ENCODE measurements around the gene CTNNA3. TPM values are rescaled to one million over a fixed set of nuclear protein-coding genes. Genes with fewer than 3 reads are reported as not detected.

Gene CTNNA3
- total and polyA plus RNA-seq, 2 donors (not counting 3 experiments of a cell fraction or from before 2014, with no cell fraction given) = not detected

DNA sequence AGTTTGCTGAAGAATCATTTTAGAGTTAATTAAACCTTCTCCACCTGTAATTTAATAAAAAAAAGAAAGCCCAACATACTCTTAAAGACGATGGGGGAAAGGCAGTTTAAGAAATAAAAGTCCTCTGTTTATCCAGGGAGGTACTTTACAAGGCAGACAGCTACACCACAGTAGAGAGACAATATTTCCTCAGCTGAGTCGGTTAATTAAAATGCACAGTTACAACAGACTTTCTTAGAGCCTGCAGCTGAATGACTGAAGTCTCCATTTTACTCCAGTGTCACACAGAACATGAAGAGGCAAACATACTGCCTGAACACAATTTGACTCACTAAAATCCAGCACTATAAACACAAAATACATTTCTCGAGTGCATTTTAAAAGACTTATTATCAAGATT lies 755.0 kb downstream of the CTNNA3 start:
- dilution Hi-C loops (cut with MboI; ENCODE audit: extremely low pct_ligation_motif_present, low sequenced_read_pairs) (no loop called here), intact Hi-C loops (cut with micrococcal nuclease) (no loop called here)
- H3K4me1 ChIP-seq (ENCODE audit: control insufficient read depth, extremely low read depth, insufficient read depth, low read length) = no peaks in the 10 kb centered on the region
- no peak overlapping the region for H3K4me3 ChIP-seq (replicated peaks in 1 of 3; ENCODE audit: insufficient read depth in 1 of 3, low read depth in 1 of 3, low read length in 3 of 3)
- H3K27ac ChIP-seq (ENCODE audit: insufficient read depth, low read depth, low read length) = no peak overlapping the region
- no peaks in the 10 kb centered on the region for H3K79me2 ChIP-seq (ENCODE audit: control insufficient read depth, insufficient read depth, low read length)
- no peaks in the 10 kb centered on the region for H3K36me3 ChIP-seq (ENCODE audit: control insufficient read depth in 2 of 2, extremely low read depth in 1 of 2, insufficient read depth in 2 of 2, low read length in 2 of 2)
- no peak overlapping the region for H2AFZ ChIP-seq (ENCODE audit: low read depth, low read length)
- no peak overlapping the region for H3K9ac ChIP-seq (replicated peaks; ENCODE audit: extremely low read depth, insufficient read depth, low read length)
- no peak overlapping the region for H3K4me2 ChIP-seq (ENCODE audit: insufficient read depth, low read length)
- no TSS peak for BruUV-seq (replicated peaks)
- H3K9me3 ChIP-seq (replicated peaks; ENCODE audit: control insufficient read depth, insufficient read depth, low read length) = no peaks in the 10 kb centered on the region
- POLR2A ChIA-PET = no interaction called here
- CTCF ChIA-PET = interaction anchor here (0.9 to 1.3 kb wide), 2 partner anchors 10 to 25 kb away, joined by 3 to 6 read pairs; no protein-coding TSS in a partner anchor
- TF ChIP-seq GATA2 (IDR thresholded peaks at IDR 0.05; ENCODE audit: insufficient read depth, insufficient read length, low read depth, low read length) (no peak), MYC (IDR thresholded peaks at IDR 0.05; ENCODE audit: low read depth, low read length) (no peak), POLR2A (IDR thresholded peaks at IDR 0.05; ENCODE audit: low read depth, low read length) (no peak), EZH2 (IDR thresholded peaks at IDR 0.05; ENCODE audit: borderline replicate concordance, low read depth, low read length, severe bottlenecking) (no peak), FOS (IDR thresholded peaks at IDR 0.05; ENCODE audit: borderline replicate concordance, insufficient read depth, low read length) (no peak), POLR2AphosphoS5 (IDR thresholded peaks at IDR 0.05; ENCODE audit: insufficient read depth, low read depth, low read length) (no peak), JUN (IDR thresholded peaks at IDR 0.05; ENCODE audit: borderline replicate concordance, insufficient read depth, insufficient read length, low read depth) (no peak), MAX (IDR thresholded peaks at IDR 0.05; ENCODE audit: insufficient read depth, insufficient read length) (no peak)
- TF ChIP-seq, protein P1, sequence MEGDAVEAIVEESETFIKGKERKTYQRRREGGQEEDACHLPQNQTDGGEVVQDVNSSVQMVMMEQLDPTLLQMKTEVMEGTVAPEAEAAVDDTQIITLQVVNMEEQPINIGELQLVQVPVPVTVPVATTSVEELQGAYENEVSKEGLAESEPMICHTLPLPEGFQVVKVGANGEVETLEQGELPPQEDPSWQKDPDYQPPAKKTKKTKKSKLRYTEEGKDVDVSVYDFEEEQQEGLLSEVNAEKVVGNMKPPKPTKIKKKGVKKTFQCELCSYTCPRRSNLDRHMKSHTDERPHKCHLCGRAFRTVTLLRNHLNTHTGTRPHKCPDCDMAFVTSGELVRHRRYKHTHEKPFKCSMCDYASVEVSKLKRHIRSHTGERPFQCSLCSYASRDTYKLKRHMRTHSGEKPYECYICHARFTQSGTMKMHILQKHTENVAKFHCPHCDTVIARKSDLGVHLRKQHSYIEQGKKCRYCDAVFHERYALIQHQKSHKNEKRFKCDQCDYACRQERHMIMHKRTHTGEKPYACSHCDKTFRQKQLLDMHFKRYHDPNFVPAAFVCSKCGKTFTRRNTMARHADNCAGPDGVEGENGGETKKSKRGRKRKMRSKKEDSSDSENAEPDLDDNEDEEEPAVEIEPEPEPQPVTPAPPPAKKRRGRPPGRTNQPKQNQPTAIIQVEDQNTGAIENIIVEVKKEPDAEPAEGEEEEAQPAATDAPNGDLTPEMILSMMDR (IDR thresholded peaks at IDR 0.05; ENCODE audit: extremely low read depth in 1 of 2, insufficient read depth in 1 of 2, low read depth in 1 of 2, low read length in 2 of 2) = no peak
- FAIRE-seq (no peak), DNase-seq (ENCODE audit: low read depth, low spot score) (no peak)
- no peaks in the 10 kb centered on the region for H3K9me1 ChIP-seq (replicated peaks; ENCODE audit: control insufficient read depth, extremely low read depth, insufficient read depth, low read length)
- no peaks in the 10 kb centered on the region for H3K27me3 ChIP-seq (ENCODE audit: control insufficient read depth in 2 of 2, insufficient read depth in 2 of 2, low read length in 2 of 2)
- H4K20me1 ChIP-seq (replicated peaks; ENCODE audit: control insufficient read depth, extremely low read depth, insufficient read depth, low read length) = no peaks in the 10 kb centered on the region
